CD4-positive, alpha-beta T cell (primary cell): Measurements from ENCODE around the gene HERC6. TPM values are rescaled to one million over a fixed set of nuclear protein-coding genes. Genes with fewer than 3 reads are reported as not detected.
"Not testable (repeated sequence)": the region's sequence is repeated elsewhere in the genome, so short reads cannot be mapped to it uniquely, and the experiment has no call there.

Experiments
- ATAC-seq: fragments of 200-7000 bp; cut with Tn5 transposase; one replicate; pipeline ENCODE4 v1.10.0; 2022; ENCODE audit warnings: mild to moderate bottlenecking; ENCODE audit not compliant: poor library complexity
- CTCF ChIA-PET: fragments of 350-600 bp; sonication (Branson Sonifier 250); formaldehyde crosslinking; loops from one replicate; lab custom pipeline; 2021; ENCODE audit warnings: antibody characterized with exemption, inconsistent platforms; lab: Charles Lee
- POLR2A ChIA-PET: fragments of 350-600 bp; sonication (Branson Sonifier 250); formaldehyde crosslinking; loops from one replicate; lab custom pipeline; 2021; ENCODE audit warnings: antibody characterized with exemption, inconsistent platforms; lab: Charles Lee
- DNase-seq, 14 experiments: peaks; one replicate each; pipeline ENCODE4 v3.0.0-alpha.2; 2013 to 2020; ENCODE audit warnings: mixed read lengths in 2 of 14
- H3K27ac ChIP-seq, 2 donors: one replicate each; pipeline versions ENCODE4 v1.5.1 to v1.7.0; 2013; ENCODE audit warnings: low read length in 2 of 2, low read depth in 1 of 2, mild to moderate bottlenecking in 1 of 2
- H3K27me3 ChIP-seq, 2 experiments: 1 replicate in 1 of 2; 2 replicates in 1 of 2; pipeline versions ENCODE4 v1.6.1 to v1.7.0; 2013; ENCODE audit warnings: low read length in 2 of 2, control low read depth in 1 of 2, mild to moderate bottlenecking in 1 of 2, moderate library complexity in 1 of 2; ENCODE audit not compliant: insufficient read depth in 2 of 2, control insufficient read depth in 1 of 2
- H3K36me3 ChIP-seq: one replicate; pipeline ENCODE4 v1.6.1; 2013; ENCODE audit warnings: low read length, control low read depth; ENCODE audit not compliant: insufficient read depth
- H3K4me1 ChIP-seq: one replicate; pipeline ENCODE4 v1.6.1; 2013; ENCODE audit warnings: low read length, control low read depth; ENCODE audit not compliant: insufficient read depth
- H3K4me3 ChIP-seq: one replicate; pipeline ENCODE4 v1.5.1; 2013; ENCODE audit warnings: mild to moderate bottlenecking, low read length, moderate library complexity
- H3K9me3 ChIP-seq, 2 experiments: 1 replicate in 1 of 2; 2 replicates in 1 of 2; pipeline versions ENCODE4 v1.6.1 to v1.7.0; 2013; ENCODE audit warnings: low read length in 2 of 2, mild to moderate bottlenecking in 2 of 2, control low read depth in 1 of 2, moderate library complexity in 1 of 2; ENCODE audit not compliant: control insufficient read depth in 1 of 2, insufficient read depth in 1 of 2
- H3K27ac Mint-ChIP-seq: one replicate; pipeline ENCODE4 v1.8.0; 2020; ENCODE audit warnings: mixed read lengths
- H3K27me3 Mint-ChIP-seq: one replicate; pipeline ENCODE4 v1.8.0; 2021; ENCODE audit warnings: mixed read lengths
- H3K36me3 Mint-ChIP-seq: one replicate; pipeline ENCODE4 v1.8.0; 2021; ENCODE audit warnings: low read depth, mixed read lengths
- H3K4me1 Mint-ChIP-seq: one replicate; pipeline ENCODE4 v1.8.0; 2021; ENCODE audit warnings: low read depth, mixed read lengths
- H3K4me3 Mint-ChIP-seq: one replicate; pipeline ENCODE4 v1.8.0; 2020; ENCODE audit warnings: mild to moderate bottlenecking, mixed read lengths
- H3K9me3 Mint-ChIP-seq: one replicate; pipeline ENCODE4 v1.8.0; 2020; ENCODE audit warnings: mixed read lengths
- CTCF ChIP-seq: fragments of 200-600 bp; IDR thresholded peaks from one replicate; pipeline ENCODE4 v1.8.0; 2022; ENCODE audit warnings: antibody characterized with exemption, mild to moderate bottlenecking
- intact Hi-C, 2 experiments: fragments of 100-400 bp; cut with DNase I in 1 of 2; cut with micrococcal nuclease in 1 of 2; formaldehyde crosslinking; loops; one replicate each; pipeline versions ENCODE4 v1.15.1 to v1.9.0; 2023 to 2025; cut with DNase I, micrococcal nuclease
- total RNA-seq, 174 experiments: library from RNA in 2 of 174; stranded (reverse) in 2 of 174; gene quantifications; one replicate each; pipeline ENCODE4 v1.2.3 and lab custom pipeline; 2021 to 2026

Gene HERC6
- total RNA-seq, 2 experiments from 2014 or later, result 9.5 to 10.6 TPM

- TF ChIP-seq CTCF, result no peak
- Histone ChIP-seq H3K27me3 (no peaks in the 10 kb centered on the region), H3K4me1 (no peaks in the 10 kb centered on the region), H3K36me3 (peaks cover 37% of the 10 kb centered on the region), H3K4me3 (no peak overlapping the region), H3K9me3 (peaks cover 3% of the 10 kb centered on the region in 2 experiments), H3K27ac (no peak overlapping the region)
- ATAC-seq (no peak), DNase-seq (no peak)
- no peak overlapping the region for H3K27ac Mint-ChIP-seq
- no peaks in the 10 kb centered on the region for H3K27me3 Mint-ChIP-seq
- H3K4me3 Mint-ChIP-seq, result no peak overlapping the region
- H3K36me3 Mint-ChIP-seq, result peaks cover 86% of the 10 kb centered on the region
- ChIA-PET POLR2A (no interaction called here), CTCF (interaction anchor here (0.5 kb wide), 1 partner anchor 9 kb away, joined by 4 read pairs; no protein-coding TSS in a partner anchor)
- H3K4me1 Mint-ChIP-seq, result no peaks in the 10 kb centered on the region
- intact Hi-C loops, result no loop called here
- H3K9me3 Mint-ChIP-seq, result no peaks in the 10 kb centered on the region
Measured at GRCh38 chr4:88429401-88429800, 50.7 kb downstream of the HERC6 start.

DNA sequence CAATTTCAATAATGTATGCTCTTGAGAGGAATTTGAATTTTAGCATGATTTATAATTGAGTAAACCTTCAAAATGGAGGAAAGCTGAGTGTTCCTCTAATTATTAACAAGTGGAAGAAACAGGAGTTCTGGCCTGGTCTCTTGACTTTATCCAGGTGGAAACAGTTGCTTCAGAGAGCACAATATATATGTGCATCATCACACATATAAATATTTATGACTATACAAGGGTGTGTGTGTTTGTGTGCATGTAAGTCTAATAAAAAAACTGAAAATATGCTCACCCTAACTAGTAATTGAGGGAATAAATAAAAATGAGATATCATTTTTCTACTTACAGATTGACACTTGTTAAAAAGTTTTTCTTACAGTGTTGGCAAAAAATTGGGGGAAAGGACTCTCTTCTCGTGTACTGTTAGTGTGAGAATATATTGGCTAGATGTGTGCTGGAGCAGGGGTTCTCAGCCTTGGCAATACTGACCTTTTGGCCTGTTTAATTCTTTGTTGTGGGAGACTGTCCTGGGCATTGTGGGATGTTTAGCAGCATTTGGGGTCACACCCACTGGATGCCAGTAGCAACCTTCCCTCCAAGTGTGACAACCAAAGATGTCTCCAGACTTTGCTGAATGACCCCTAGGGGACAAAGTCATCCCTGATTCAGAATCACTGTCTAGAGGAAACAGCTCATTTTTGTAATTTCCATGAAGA is 57.5 kb downstream of the HERC6 start:
- Mint-ChIP-seq H3K9me3 (no peaks in the 10 kb centered on the region), H3K27me3 (no peaks in the 10 kb centered on the region), H3K27ac (no peak overlapping the region), H3K4me1 (no peaks in the 10 kb centered on the region), H3K36me3 (peaks cover 71% of the 10 kb centered on the region), H3K4me3 (no peak overlapping the region)
- H3K9me3 ChIP-seq, result peaks cover 3% of the 10 kb centered on the region in 2 experiments
- no peak for ATAC-seq
- ChIA-PET POLR2A (no interaction called here), CTCF (no interaction called here)
- H3K4me1 ChIP-seq, result no peaks in the 10 kb centered on the region
- H3K4me3 ChIP-seq, result no peak overlapping the region
- H3K27me3 ChIP-seq, result no peaks in the 10 kb centered on the region
- H3K27ac ChIP-seq, result no peak overlapping the region
- DNase-seq, result no peak
- peaks cover 46% of the 10 kb centered on the region for H3K36me3 ChIP-seq
- TF ChIP-seq CTCF, result no peak
- intact Hi-C loops, result no loop called here

DNA sequence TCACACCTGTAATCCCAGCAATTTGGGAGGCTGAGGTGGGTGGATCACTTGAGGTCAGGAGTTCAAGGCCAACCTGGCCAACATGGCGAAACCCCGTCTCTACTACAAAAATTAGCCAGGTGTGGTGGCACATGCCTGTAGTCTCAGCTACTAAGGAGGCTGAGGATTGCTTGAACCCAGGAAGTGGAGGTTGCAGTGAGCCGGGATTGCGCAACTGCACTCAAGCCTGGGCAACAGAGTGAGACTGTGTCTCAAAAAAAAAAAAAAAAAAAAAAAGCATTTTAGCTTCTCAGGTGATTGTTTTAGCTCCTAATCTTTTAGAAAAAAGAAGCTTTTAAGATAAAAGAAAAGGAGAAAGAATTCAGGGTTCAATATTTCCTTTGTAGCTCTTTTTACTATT is 59.2 kb downstream of the HERC6 start:
- H3K4me1 ChIP-seq, H3K27ac Mint-ChIP-seq, DNase-seq, intact Hi-C loops, ATAC-seq, H3K27me3 ChIP-seq, H3K27me3 Mint-ChIP-seq, H3K4me1 Mint-ChIP-seq, H3K4me3 ChIP-seq, H3K9me3 ChIP-seq, H3K4me3 Mint-ChIP-seq, H3K9me3 Mint-ChIP-seq, H3K27ac ChIP-seq: not testable (repeated sequence)
- peaks cover 49% of the 10 kb centered on the region for H3K36me3 ChIP-seq
- POLR2A ChIA-PET, result interaction anchor here (1.3 to 1.8 kb wide), 2 partner anchors 19 to 153 kb away, joined by 3 to 11 read pairs; partner anchors contain the start of genes HERC5 and PPM1K
- CTCF ChIA-PET, result interaction anchor here (0.7 to 0.8 kb wide), 3 partner anchors 8 to 207 kb away, joined by 3 to 4 read pairs (median 3); partner anchors contain the start of gene HERC5
- peaks cover 75% of the 10 kb centered on the region for H3K36me3 Mint-ChIP-seq
